ENCODE results near the gene IFITM5.
"Not testable (repeated sequence)": the region's sequence is repeated elsewhere in the genome, so short reads cannot be mapped to it uniquely, and the experiment has no call there.

The IFITM5 gene

DNA sequence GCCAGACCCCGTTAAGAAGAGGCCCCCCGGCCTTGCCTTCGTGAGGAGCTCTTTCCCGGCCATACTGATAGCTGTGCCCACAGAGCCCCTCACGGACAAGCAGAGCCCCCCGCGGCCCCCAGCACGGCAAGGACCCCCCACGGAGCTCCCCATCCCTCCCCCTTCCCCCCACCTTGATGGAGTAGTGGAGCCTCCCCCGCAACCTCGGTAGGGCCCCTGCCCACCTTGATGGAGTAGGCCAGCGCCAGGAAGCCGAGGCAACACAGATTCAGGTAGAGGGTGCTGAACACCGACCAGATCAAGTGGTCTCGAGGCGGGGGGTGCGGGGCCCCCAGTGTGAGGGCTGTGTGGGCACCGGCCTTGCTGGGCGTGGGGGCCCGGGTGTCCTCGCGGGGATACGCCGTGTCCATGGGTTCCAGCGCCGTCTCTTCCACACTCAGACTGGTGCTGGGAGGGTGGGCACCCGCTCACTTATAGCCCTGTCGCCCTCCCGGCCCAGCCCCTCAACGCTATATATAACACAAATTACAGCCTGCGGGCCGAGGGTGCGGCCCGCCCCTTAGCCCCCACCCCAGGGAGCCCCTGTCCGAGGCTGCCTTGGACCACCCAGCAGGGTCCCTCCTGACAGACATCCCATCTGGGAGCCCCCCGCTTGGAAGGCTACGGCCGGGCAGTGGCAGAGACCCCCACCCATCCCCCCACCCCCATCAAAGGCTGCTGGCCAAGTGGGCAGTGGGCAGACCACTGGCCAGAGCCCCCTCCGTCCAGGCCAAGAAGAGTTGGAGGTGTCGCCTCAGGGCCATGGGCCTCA is at the start of gene IFITM5:
TSS of gene IFITM5 (minus strand) at position 446 of the 811 bp plus-strand sequence. CDS start at position 410, 36 bp downstream.
- no peak for DNase-seq

- DNase-seq = no peak
Observed at GRCh38 chr11:346529-346928, 47.2 kb upstream of the IFITM5 start.

- DNase-seq = no peak
Observed at GRCh38 chr11:344836-345578, 45.7 kb upstream of the IFITM5 start.

- no peak for DNase-seq
Observed at GRCh38 chr11:342328-342727, 43.0 kb upstream of the IFITM5 start.

- DNase-seq = no peak
Observed at GRCh38 chr11:340539-341512, 41.5 kb upstream of the IFITM5 start.

GRCh38 chr11:339963-340362 is 40.6 kb upstream of the IFITM5 start:
- DNase-seq = no peak

- no peak for DNase-seq
Observed at GRCh38 chr11:337711-338110, 38.4 kb upstream of the IFITM5 start.

DNA sequence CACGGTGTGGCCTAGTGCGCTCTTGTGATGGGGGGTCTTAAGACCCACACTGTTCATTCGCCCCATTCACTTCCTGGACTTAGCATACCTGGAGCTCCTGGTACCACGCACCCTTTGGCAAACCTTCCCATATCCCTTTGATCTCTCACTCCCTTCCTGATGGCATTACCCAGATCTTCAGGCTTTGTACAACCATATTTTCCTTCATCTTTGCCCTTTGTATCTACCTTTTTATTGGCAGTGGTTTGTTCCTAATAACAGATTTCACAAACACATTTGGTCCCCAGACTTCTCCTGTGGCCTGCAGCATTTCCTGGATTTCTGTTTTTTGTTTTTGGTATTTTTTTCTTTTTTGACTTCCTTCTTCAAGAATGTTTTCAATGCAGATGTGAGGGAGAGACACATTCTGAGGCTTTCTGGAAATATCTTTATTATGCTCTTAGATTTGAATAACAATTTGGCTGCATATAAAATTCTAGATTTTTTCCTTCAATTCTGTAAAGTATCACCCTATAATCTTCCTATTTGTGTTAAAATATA is 37.4 kb upstream of the IFITM5 start:
- no peak for DNase-seq

DNA sequence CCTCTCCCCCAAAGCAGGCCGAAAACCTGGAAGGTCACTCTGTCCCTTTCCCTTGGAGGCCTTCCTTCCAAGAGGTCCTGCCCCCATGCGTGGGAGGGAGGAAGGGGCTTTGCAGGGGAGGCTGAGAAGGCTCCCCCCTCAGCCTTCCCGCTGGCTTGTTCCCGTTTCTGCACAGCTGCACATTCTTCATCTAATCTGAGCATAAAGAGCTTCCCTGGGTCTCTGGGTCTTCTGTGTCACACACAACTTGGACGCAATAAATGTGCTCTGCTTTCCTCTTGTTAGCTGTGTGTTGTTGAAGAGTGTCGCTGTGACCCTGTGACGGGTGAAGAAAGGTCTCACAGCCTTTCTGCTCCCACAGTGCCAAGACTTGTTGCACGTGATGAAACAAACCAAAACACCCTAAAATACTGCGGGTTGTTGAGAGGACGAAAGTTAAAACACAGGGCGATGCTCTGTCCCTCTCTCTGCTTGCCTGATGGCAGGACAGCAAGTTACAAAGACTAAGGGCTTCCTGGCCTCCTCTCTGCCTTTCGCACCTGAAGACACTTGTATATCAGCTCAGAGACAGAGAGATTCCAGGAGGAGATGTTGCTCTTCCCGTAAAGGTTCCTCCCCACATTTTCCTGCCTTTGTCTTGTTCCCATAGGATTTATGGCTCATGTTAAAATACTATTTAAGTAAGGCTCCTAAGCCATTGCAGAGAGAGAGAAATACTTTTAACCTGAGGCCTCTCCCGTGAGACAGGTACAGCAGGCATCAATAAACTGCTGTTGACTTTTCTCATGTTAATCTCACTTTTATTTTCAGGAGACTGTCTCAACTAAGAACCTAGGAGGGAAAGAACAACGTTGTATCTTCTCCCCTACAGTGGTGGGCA is 36.7 kb upstream of the IFITM5 start:
- no peak for DNase-seq

- no peak for DNase-seq
Observed at GRCh38 chr11:334264-334994, 35.1 kb upstream of the IFITM5 start.

DNA sequence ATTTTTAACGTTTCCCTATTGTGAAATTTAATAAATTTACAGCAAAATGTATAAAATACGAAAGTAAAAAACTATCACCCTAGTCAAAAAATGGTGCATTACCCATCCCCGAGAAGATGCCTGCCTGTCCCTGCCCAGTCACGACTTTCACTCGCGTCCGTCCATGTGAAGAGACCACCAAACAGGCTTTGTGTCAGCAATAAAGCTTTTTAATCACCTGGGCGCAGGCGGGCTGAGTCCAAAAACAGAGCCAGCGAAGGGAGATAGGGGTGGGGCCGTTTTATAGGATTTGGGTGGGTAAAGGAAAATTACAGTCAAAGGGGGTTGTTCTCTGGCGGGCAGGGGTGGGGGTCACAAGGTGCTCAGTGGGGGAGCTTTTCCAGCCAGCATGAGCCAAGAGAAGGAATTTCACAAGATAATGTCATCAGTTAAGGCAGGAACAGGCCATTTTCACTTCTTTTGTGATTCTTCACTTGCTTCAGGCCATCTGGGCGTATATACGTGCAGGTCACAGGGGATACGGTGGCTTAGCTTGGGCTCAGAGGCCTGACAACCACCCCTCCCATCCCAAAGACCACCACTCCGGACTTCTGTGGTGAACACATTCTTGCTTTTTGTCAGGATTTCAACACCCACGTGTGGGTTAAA is 34.4 kb upstream of the IFITM5 start:
- not testable (repeated sequence) for DNase-seq

DNA sequence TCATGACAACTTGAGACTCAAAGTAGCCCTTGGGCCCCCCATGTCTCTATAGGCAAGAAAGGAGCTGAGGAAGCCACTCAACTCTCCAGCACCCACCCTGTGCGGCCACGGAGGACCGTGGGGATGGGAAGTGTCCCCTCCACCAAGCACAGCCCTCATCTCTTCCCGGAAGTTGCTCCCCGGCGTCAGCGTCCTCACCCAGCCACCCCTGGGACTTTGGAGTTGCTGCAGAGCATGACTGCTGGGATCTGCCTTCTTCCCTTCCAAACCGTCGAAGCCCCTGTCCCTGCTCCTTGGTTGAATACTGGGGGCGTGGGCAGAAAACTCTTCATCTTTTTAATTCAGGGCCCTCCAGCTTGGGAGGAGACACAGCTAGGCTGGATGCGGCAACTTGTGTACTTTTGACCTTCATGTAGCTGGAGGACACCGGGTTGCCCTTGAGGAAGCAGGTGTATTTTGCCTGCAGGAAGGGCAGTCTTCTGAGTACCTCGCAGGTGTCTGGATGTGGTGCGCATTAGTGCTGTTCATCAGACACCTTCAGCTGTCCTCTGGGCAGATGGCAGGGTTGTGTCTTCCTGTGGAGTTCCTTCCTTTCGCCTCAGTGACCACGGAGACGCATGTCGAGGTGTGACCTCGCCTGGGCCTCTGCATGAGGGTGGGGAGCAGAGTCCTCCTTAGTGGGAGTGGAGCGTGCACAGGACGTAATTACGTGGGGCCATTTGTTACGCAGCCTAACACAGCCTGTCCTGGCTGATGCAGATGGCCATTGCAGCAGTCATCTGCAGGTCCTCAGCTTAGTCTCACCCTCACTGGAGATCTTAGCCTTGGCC is 33.5 kb upstream of the IFITM5 start:
- DNase-seq = no peak

DNA sequence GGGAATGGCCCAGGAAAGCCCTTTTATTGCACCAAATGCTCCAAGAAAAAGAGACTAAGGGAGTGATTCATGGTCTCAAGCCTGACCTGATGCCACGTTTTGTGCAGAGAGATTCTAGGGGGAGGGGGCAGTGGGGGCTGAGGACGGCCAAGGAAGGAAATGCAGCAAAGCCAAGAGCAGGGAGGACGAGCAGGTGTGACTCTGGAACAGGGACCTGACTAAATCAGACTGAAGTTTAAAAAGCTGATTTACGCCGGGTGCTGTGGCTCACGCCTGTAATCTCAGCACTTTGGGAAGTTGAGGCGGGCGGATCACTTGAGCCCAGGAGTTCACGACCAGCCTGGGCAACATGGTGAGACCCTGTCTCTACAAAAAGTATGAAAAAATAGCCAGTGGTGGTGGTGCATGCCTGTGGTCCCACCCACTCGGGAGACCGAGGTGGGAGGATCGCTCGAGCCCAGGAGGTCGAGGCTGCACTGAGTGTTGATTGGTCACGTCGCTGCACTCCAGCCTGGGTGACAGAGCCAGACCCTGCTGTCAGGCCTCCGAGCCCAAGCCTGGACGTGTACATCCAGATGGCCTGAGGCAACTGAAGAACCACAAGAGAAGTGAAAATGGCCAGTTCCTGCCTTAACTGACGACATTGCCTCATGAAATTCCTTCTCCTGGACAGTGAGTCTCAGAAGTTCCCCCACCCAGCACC is 32.2 kb upstream of the IFITM5 start:
- no peak for DNase-seq

DNA sequence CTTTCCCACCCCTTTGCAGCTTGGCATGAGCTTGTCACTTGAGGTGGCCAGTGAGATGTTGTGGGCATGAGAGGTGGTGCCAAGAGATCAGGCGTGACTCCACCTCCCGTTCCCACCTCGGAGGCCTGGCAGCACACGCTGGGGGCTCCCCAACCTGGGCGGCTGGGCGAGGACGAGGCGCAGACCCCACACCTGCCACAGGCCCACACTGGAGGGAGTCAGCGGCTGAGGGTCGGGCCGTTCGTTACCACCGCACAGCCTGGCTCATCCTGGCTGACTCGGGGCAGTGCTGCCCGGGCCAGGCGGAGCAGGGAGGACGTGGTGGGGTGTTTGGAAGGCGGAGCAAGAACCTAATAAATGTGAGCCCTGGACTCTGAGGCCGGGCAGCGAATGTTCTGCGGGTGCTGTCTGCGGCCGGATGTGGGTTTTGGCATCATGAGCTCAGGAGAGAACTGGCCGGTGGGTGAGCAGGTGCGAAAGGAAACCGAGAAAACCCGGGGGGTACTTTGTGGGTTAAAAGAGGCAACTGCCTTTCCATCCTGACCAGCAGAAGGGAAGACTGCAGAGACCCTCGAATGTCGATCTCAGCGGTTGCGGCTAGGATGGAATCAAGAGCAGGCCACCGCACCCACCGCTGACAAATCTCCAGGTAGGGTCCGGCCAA is 31.5 kb upstream of the IFITM5 start:
- DNase-seq = no peak

DNA sequence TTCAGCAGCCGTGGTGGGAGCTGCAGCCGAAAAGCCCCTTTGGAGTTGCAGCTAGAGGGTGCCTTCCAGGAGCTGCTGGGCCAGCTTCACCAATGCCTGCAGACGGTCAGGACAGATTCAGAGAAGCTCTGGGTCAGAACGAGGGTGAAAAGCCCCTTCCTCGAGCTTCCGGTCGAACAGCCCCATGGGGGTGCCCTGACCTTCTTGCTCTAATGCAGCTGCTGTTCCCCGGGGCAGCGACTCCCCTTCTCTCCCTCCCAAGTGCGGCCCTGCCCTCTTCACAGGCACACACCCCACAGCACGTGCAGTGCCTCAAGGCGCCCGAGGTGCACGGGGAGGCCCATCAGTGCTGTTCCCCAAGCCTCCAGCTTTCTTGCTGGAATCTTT is 31.0 kb upstream of the IFITM5 start:
- DNase-seq = no peak

GRCh38 chr11:329886-330253 is 30.5 kb upstream of the IFITM5 start:
- no peak for DNase-seq

GRCh38 chr11:328516-329100 is 29.3 kb upstream of the IFITM5 start:
- not testable (repeated sequence) for DNase-seq

GRCh38 chr11:328012-328411 is 28.7 kb upstream of the IFITM5 start:
- no peak for DNase-seq

All from kidney glomerular epithelial cell (primary cell).